HepG2 (cell line): ENCODE data around the gene TGM1. TPM values are rescaled to one million over a fixed set of nuclear protein-coding genes. Genes with fewer than 3 reads are reported as not detected.

Experiments used
- SMAD9 ChIP-seq: sonication (generic); formaldehyde crosslinking; IDR thresholded peaks from 2 replicates; pipeline ENCODE4 v1.5.1; 2020; ENCODE audit warnings: mild to moderate bottlenecking, missing genetic modification reagents
- TGIF2 ChIP-seq: IDR thresholded peaks from 2 replicates; pipeline ENCODE4 v1.6.1; 2016; ENCODE audit warnings: control low read depth, missing compliant biosample characterization
- ZBTB42 ChIP-seq: sonication (generic); formaldehyde crosslinking; IDR thresholded peaks from 2 replicates; pipeline ENCODE4 v1.5.0; 2020; ENCODE audit warnings: mild to moderate bottlenecking, missing genetic modification reagents
- ZKSCAN5 ChIP-seq: sonication (generic); formaldehyde crosslinking; IDR thresholded peaks from 2 replicates; pipeline ENCODE4 v1.5.1; 2020; ENCODE audit warnings: mild to moderate bottlenecking, missing genetic modification reagents
- ZNF318 ChIP-seq: sonication (generic); formaldehyde crosslinking; IDR thresholded peaks from 2 replicates; pipeline ENCODE4 v1.4.0; 2020; ENCODE audit warnings: mild to moderate bottlenecking, missing genetic modification reagents
- ZNF503 ChIP-seq: sonication (generic); formaldehyde crosslinking; IDR thresholded peaks from 2 replicates; pipeline ENCODE4 v1.4.0; 2020; ENCODE audit warnings: missing genetic modification reagents
- polyA plus RNA-seq, 8 experiments: library from polyadenylated mRNA; depleted of rRNA in 3 of 8; stranded (reverse) in 7 of 8; unstranded in 1 of 8; fragments of >200 nt; fragmentation: Illumina TruSeq in 4 of 8; extraction: Trizol in 4 of 8; gene quantifications; 2 replicates each; pipeline versions ENCODE4 v1.2.1 to v1.2.3, GENCODE V29; 2011 to 2016; ENCODE audit warnings: low read depth in 4 of 8, missing spikeins in 1 of 8, mixed read lengths in 1 of 8; ENCODE audit not compliant: insufficient read depth in 1 of 8
- total RNA-seq, 5 experiments: library from RNA; depleted of rRNA; stranded (reverse); fragments of >200 nt; fragmentation: Illumina TruSeq; extraction: Trizol; gene quantifications; 2 replicates each; pipeline ENCODE4 v1.2.3, GENCODE V29; 2016; ENCODE audit warnings: low read depth in 1 of 5
- TF ChIP-seq, protein P1 (sequence below): sonication (generic); formaldehyde crosslinking; IDR thresholded peaks from 2 replicates; pipeline ENCODE4 v1.8.1; 2022; ENCODE audit warnings: low read depth, mild to moderate bottlenecking, missing genetic modification reagents
- TF ChIP-seq, protein P2 (sequence below): sonication (generic); formaldehyde crosslinking; IDR thresholded peaks from 2 replicates; pipeline ENCODE4 v1.9.0; 2021; ENCODE audit warnings: mild to moderate bottlenecking, missing genetic modification reagents

Gene TGM1
- total and polyA plus RNA-seq, 2 of the 13 experiments (the other 11 are each of a cell fraction or from before 2014, with no cell fraction given), result 3.2 to 10.6 TPM

DNA sequence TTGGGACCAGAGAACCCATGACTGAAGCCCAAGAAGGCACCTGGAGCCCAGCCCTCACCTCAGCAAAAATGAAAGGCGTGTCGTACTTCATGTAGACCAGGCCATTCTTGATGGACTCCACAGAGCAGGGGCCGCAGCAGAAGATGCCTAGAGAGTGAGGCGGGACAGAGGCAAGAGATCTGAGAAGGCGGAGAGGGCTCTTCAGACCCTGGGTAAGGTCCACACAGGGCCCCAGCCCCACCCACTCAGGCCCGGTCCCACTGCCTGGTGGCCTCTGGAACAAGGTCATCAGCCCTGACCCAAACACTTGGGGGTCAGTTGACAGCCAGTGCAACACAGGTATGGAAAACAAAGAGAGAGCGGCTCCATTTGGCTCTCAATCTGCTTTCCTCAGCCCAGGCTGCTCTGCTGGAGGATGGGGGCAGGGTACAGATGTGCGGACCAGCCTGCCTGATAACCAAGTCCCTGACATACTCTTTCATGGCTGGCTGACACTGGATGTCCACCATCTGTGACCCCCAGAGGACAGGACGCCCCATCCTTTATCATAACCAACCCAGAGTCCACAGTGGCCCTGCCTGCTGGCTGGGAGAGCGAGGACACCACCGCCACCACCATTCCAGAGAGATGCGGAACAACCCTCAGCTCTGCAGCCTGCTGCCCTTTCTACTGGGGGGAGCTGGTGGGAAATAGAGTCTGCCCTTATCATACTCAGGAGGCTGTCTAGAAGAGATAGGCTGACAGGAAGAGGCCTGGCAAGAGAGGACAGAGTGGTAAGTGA is 6.9 kb downstream of the TGM1 start (continued):
- TF ChIP-seq ZNF318 (CRISPR knock-in tag) (peak; percentile 91), ZKSCAN5 (no peak), ZBTB42 (CRISPR knock-in tag) (peak; percentile 95), SMAD9 (CRISPR knock-in tag) (no peak), TGIF2 (no peak), ZNF503 (no peak)
- TF ChIP-seq, protein P1, sequence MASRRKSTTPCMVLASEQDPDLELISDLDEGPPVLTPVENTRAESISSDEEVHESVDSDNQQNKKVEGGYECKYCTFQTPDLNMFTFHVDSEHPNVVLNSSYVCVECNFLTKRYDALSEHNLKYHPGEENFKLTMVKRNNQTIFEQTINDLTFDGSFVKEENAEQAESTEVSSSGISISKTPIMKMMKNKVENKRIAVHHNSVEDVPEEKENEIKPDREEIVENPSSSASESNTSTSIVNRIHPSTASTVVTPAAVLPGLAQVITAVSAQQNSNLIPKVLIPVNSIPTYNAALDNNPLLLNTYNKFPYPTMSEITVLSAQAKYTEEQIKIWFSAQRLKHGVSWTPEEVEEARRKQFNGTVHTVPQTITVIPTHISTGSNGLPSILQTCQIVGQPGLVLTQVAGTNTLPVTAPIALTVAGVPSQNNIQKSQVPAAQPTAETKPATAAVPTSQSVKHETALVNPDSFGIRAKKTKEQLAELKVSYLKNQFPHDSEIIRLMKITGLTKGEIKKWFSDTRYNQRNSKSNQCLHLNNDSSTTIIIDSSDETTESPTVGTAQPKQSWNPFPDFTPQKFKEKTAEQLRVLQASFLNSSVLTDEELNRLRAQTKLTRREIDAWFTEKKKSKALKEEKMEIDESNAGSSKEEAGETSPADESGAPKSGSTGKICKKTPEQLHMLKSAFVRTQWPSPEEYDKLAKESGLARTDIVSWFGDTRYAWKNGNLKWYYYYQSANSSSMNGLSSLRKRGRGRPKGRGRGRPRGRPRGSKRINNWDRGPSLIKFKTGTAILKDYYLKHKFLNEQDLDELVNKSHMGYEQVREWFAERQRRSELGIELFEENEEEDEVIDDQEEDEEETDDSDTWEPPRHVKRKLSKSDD (CRISPR knock-in tag), result no peak
- TF ChIP-seq, protein P2, sequence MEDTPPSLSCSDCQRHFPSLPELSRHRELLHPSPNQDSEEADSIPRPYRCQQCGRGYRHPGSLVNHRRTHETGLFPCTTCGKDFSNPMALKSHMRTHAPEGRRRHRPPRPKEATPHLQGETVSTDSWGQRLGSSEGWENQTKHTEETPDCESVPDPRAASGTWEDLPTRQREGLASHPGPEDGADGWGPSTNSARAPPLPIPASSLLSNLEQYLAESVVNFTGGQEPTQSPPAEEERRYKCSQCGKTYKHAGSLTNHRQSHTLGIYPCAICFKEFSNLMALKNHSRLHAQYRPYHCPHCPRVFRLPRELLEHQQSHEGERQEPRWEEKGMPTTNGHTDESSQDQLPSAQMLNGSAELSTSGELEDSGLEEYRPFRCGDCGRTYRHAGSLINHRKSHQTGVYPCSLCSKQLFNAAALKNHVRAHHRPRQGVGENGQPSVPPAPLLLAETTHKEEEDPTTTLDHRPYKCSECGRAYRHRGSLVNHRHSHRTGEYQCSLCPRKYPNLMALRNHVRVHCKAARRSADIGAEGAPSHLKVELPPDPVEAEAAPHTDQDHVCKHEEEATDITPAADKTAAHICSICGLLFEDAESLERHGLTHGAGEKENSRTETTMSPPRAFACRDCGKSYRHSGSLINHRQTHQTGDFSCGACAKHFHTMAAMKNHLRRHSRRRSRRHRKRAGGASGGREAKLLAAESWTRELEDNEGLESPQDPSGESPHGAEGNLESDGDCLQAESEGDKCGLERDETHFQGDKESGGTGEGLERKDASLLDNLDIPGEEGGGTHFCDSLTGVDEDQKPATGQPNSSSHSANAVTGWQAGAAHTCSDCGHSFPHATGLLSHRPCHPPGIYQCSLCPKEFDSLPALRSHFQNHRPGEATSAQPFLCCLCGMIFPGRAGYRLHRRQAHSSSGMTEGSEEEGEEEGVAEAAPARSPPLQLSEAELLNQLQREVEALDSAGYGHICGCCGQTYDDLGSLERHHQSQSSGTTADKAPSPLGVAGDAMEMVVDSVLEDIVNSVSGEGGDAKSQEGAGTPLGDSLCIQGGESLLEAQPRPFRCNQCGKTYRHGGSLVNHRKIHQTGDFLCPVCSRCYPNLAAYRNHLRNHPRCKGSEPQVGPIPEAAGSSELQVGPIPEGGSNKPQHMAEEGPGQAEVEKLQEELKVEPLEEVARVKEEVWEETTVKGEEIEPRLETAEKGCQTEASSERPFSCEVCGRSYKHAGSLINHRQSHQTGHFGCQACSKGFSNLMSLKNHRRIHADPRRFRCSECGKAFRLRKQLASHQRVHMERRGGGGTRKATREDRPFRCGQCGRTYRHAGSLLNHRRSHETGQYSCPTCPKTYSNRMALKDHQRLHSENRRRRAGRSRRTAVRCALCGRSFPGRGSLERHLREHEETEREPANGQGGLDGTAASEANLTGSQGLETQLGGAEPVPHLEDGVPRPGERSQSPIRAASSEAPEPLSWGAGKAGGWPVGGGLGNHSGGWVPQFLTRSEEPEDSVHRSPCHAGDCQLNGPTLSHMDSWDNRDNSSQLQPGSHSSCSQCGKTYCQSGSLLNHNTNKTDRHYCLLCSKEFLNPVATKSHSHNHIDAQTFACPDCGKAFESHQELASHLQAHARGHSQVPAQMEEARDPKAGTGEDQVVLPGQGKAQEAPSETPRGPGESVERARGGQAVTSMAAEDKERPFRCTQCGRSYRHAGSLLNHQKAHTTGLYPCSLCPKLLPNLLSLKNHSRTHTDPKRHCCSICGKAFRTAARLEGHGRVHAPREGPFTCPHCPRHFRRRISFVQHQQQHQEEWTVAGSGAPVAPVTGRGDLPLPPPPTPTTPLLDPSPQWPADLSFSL (CRISPR knock-in tag), result no peak
